ENCODE results near the gene INPP5K. TPM values are rescaled to one million over a fixed set of nuclear protein-coding genes. Genes with fewer than 3 reads are reported as not detected.

The INPP5K gene
- total RNA-seq, 4 donors from 2014 or later, result 102 to 196 (median 114) TPM

DNA sequence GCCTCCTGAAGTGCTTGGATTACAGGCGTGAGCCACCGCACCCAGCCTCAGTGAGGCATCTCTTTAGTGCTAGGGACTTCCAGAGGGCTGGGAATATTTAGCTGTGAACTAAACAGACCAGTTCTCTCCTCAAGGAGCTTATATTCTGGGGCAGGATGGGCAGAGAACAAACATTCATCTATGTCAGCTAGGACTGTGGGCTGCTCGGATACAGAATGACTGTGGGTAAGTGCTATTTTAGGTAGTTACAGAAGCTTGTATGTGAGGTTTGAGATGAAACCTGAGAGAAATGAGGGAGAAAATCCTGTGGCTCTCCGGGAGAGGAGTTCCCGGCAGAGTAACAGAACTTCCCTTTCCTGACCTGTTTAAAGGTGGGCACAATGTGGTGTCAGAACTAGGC lies 6.2 kb upstream of the INPP5K start:
- peaks cover 0 to 5% of the 10 kb centered on the region in 2 donors for H3K36me3 ChIP-seq
- in situ Hi-C loops (cut with MboI; ENCODE audit: low sequenced_read_pairs in 4 of 4), result loop anchor here in 2 of 4 donors (25.0 kb wide), 2 partner anchors 160 to 260 kb away; partner anchors contain the start of gene BHLHA9 (in 1 of the 2)
- H3K4me1 ChIP-seq, result peaks cover 31 to 33% of the 10 kb centered on the region in 2 donors
- TF ChIP-seq, protein P1, sequence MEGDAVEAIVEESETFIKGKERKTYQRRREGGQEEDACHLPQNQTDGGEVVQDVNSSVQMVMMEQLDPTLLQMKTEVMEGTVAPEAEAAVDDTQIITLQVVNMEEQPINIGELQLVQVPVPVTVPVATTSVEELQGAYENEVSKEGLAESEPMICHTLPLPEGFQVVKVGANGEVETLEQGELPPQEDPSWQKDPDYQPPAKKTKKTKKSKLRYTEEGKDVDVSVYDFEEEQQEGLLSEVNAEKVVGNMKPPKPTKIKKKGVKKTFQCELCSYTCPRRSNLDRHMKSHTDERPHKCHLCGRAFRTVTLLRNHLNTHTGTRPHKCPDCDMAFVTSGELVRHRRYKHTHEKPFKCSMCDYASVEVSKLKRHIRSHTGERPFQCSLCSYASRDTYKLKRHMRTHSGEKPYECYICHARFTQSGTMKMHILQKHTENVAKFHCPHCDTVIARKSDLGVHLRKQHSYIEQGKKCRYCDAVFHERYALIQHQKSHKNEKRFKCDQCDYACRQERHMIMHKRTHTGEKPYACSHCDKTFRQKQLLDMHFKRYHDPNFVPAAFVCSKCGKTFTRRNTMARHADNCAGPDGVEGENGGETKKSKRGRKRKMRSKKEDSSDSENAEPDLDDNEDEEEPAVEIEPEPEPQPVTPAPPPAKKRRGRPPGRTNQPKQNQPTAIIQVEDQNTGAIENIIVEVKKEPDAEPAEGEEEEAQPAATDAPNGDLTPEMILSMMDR (IDR thresholded peaks at IDR 0.05 in 4 of 5, conservative IDR thresholded peaks at IDR 0.05 in 1 of 5), result no peak
- TF ChIP-seq POLR2A (IDR thresholded peaks at IDR 0.05), result no peak
- no peak overlapping the region for H3K4me3 ChIP-seq
- H3K9me3 ChIP-seq, result no peaks in the 10 kb centered on the region
- intact Hi-C loops (cut with DNase I; ENCODE audit: low total_unique reads), result no loop called here
- no peak for DNase-seq
- no peaks in the 10 kb centered on the region for H3K27me3 ChIP-seq
- ATAC-seq, result no peak
- no peak overlapping the region for H3K27ac ChIP-seq

DNA sequence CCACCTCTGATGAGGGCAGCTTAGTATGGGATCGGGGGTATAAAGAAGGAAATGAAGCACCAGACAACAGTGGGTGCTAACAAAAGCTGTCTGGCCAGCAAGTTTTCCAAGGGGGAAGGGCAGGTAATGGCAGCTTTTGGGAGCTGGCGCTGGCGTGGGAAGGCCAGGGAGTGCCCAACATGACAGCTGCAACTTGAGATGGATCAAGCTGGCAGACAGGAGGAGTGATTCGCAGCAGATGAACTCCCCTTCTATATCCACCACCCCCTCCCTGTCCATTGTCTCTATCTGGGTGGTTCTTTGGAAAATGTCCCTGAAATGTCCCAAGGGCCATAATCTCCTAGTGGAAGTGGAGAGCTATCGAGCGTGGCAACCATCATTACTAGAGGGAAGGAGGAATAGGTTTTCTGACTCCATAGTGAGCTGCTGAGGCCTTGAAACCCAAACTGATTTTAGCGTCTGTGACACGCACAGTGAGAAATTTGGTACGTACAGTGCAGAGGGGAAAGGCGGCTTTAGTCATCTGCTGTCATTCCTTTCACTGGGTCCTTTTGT lies 4.8 kb upstream of the INPP5K start:
- peak in 1 of 2 donors; percentile 64 for DNase-seq
- H3K9me3 ChIP-seq, result no peaks in the 10 kb centered on the region

DNA sequence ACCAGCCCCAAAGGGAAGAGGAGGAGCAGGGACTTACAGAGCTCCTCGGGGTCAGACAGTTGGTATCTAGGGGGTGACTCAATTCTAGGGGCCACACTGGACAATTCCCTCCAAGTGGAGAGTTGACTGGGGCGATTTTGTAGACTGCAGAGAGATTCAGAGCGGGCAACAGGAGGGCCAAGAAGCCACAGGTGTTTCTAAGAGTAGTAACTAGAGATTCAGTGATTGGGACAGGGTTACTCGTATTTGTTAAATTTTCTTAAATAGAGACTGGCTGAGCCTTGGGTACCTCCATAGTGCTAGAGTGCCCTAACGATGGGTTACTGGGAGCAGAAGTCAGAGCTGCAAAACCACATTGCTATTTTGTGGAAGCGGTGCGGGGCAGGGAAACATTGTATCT lies 3.3 kb upstream of the INPP5K start:
- intact Hi-C loops (cut with DNase I; ENCODE audit: low total_unique reads) (loop anchor here (5.0 kb wide), 2 partner anchors 43 to 252 kb away; partner anchors contain the start of gene PITPNA), in situ Hi-C loops (cut with MboI; ENCODE audit: low sequenced_read_pairs in 4 of 4) (loop anchor here (5.0 to 25.0 kb wide), 7 partner anchors 65 to 257 kb away; partner anchors contain the start of genes BHLHA9 (in 3 of the 4), TRARG1 (in 2 of the 4) and CRK (in 1 of the 4))
- no peak overlapping the region for H3K4me3 ChIP-seq

More for the DNA sequence above, 4.8 kb upstream of the INPP5K start:
- H3K27me3 ChIP-seq, result no peaks in the 10 kb centered on the region
- H3K27ac ChIP-seq, result peak overlapping the region; percentile 68 to 82 (median 78)
- no peak for TF ChIP-seq POLR2A (IDR thresholded peaks at IDR 0.05)
- TF ChIP-seq, protein P1 (IDR thresholded peaks at IDR 0.05 in 4 of 5, conservative IDR thresholded peaks at IDR 0.05 in 1 of 5), result peak in 1 of 5 experiments; percentile 11
- no peak overlapping the region for H3K4me3 ChIP-seq
- in situ Hi-C loops (cut with MboI; ENCODE audit: low sequenced_read_pairs in 4 of 4), result loop anchor here in 2 of 4 donors (25.0 kb wide), 2 partner anchors 159 to 259 kb away; partner anchors contain the start of gene BHLHA9 (in 1 of the 2)
- ATAC-seq, result peak in 1 of 2 donors; percentile 51
- H3K4me1 ChIP-seq, result peaks cover 34% of the 10 kb centered on the region in 2 donors
- H3K36me3 ChIP-seq, result peaks cover 0 to 5% of the 10 kb centered on the region in 2 donors
- intact Hi-C loops (cut with DNase I; ENCODE audit: low total_unique reads), result no loop called here

DNA sequence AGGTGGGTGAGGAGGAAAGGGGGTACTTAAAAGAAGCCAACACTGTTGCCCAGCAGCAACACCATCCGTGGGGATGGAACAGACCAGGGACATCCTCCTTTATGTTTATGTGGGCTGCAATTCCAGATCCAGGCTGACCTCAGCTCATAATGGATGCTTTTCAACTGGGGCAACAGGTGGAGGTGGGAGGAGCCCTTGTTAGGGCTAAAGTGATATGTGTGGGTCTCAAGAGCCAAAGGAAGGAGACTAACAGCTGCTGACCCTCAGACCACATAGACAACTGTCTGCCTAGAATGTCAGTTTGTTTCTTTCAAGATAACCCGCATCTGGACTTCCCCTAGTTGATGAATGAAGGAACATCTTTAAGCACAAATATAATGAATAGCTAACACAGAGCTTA lies 2.0 kb upstream of the INPP5K start:
- Histone ChIP-seq H3K27me3 (no peaks in the 10 kb centered on the region), H3K36me3 (peaks cover 0 to 10% of the 10 kb centered on the region in 2 donors), H3K4me1 (peaks cover 44 to 47% of the 10 kb centered on the region in 2 donors), H3K9me3 (no peaks in the 10 kb centered on the region), H3K27ac (peak overlapping the region in 1 of 4 donors; percentile 11), H3K4me3 (no peak overlapping the region)
- ATAC-seq (no peak), DNase-seq (no peak)
- TF ChIP-seq POLR2A (IDR thresholded peaks at IDR 0.05), result no peak
- TF ChIP-seq, protein P1 (IDR thresholded peaks at IDR 0.05 in 4 of 5, conservative IDR thresholded peaks at IDR 0.05 in 1 of 5), result no peak
- intact Hi-C loops (cut with DNase I; ENCODE audit: low total_unique reads), result loop anchor here (5.0 kb wide), 2 partner anchors 44 to 251 kb away; partner anchors contain the start of gene PITPNA
- in situ Hi-C loops (cut with MboI; ENCODE audit: low sequenced_read_pairs in 4 of 4), result loop anchor here (5.0 to 25.0 kb wide), 7 partner anchors 64 to 256 kb away; partner anchors contain the start of genes BHLHA9 (in 3 of the 4), TRARG1 (in 2 of the 4) and CRK (in 1 of the 4)

More for the DNA sequence above, 3.3 kb upstream of the INPP5K start:
- no peaks in the 10 kb centered on the region for H3K27me3 ChIP-seq
- ATAC-seq (no peak), DNase-seq (no peak)
- no peaks in the 10 kb centered on the region for H3K9me3 ChIP-seq
- peaks cover 0 to 5% of the 10 kb centered on the region in 2 donors for H3K36me3 ChIP-seq
- peaks cover 38 to 41% of the 10 kb centered on the region in 2 donors for H3K4me1 ChIP-seq
- TF ChIP-seq, protein P1 (IDR thresholded peaks at IDR 0.05 in 4 of 5, conservative IDR thresholded peaks at IDR 0.05 in 1 of 5), result no peak
- no peak for TF ChIP-seq POLR2A (IDR thresholded peaks at IDR 0.05)
- H3K27ac ChIP-seq, result no peak overlapping the region
